ENCODE data around the gene CTAGE8.
"Not testable (repeated sequence)": the region's sequence is repeated elsewhere in the genome, so short reads cannot be mapped to it uniquely, and the experiment has no call there.

DNA sequence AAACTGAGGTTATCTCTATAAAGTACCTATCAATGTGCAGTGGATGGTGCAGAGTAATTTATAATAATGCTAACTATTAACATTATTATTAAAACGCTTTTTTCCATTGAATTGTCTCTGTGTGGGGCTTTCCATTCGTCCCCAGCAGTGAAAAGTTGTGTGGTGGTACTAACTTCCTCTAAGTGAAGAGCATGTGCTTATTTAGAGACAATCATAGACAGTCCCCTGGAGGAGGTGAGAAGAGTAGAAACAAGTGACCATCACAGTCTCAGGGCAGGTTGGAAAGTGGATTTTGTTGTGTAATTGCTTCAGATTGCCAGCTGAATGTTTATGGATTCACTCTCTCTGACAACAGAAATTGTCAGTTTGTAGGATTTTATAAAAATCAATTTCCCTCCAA lies 38.1 kb downstream of the CTAGE8 start:
- TF ChIP-seq, protein P1, sequence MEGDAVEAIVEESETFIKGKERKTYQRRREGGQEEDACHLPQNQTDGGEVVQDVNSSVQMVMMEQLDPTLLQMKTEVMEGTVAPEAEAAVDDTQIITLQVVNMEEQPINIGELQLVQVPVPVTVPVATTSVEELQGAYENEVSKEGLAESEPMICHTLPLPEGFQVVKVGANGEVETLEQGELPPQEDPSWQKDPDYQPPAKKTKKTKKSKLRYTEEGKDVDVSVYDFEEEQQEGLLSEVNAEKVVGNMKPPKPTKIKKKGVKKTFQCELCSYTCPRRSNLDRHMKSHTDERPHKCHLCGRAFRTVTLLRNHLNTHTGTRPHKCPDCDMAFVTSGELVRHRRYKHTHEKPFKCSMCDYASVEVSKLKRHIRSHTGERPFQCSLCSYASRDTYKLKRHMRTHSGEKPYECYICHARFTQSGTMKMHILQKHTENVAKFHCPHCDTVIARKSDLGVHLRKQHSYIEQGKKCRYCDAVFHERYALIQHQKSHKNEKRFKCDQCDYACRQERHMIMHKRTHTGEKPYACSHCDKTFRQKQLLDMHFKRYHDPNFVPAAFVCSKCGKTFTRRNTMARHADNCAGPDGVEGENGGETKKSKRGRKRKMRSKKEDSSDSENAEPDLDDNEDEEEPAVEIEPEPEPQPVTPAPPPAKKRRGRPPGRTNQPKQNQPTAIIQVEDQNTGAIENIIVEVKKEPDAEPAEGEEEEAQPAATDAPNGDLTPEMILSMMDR (conservative IDR thresholded peaks at IDR 0.05), result not testable (repeated sequence)
- TF ChIP-seq ZFX (IDR thresholded peaks at IDR 0.05), result not testable (repeated sequence)
